ENCODE results near the gene ZNF428.
"Not testable (repeated sequence)": the region's sequence is repeated elsewhere in the genome, so short reads cannot be mapped to it uniquely, and the experiment has no call there.

ZNF428 gene

GRCh38 chr19:43616954-43617353, 2.5 kb downstream of the ZNF428 start:
- DNase-seq (ENCODE audit: low spot score) = no peak

DNA sequence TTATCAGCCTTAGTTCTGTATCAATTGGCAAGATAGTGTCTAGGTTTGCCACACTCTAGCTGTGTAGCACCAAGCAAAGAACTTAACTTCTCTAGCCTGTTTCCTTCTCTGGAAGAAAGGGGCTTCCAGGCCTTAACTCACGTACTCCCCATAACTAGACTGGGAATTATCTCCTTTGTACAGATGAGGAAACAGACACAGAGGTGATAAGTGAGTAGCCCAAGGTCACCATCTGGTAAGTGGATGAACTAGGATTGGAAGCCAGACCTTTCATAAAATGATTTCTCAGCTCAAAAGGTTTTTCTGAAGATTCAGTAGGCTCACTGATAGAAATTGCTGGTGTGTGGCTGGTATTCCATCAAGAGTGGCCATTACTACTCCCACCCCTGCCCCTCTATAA, 3.1 kb downstream of the ZNF428 start:
- DNase-seq (ENCODE audit: low spot score) = no peak

DNA sequence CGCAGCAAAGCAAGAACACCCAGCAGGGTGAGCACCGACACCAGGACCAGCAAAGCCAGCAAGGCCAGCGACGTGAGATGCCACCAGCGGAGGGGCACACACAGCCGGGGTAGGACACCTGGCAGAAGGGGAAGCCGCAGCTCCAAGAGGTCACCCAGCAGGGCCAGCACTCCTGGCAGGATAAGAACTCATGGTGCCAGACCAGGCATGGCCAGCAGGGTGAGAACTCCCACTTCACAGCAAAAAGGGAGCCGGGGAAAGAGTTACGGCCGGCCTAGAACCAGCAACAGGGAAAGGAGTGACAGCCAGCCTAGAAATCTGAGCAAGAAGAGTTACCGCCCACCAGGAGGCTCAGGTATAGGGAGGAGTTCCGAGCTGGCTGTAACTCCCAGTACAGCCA, 7.1 kb downstream of the ZNF428 start:
- no peak for DNase-seq (ENCODE audit: low spot score)

DNA sequence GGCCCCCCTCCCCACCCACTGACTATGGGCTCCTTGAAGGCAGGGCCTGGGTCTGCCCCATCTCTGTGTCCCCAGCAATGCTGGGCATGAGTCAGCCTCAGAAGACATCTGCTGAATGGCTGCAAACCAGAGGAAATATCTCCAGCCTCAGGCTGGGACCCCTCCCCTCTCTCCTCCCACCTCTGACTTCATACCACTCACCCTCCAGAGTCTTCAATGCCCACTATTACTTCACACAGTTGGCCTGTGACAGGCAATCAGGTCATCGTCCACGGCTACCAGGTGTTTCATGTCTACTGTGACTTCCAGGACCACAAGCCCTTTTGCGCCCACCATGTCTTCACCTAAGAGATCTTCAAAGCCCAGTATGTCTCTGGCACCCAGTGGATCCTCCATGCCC, 7.6 kb downstream of the ZNF428 start, which contains the start of gene SRRM5:
Gene SRRM5, plus strand, starts transcription at position 301 of the 400 bp plus-strand sequence. Its CDS starts 34 bp downstream, at position 335.
- no peak for DNase-seq (ENCODE audit: low spot score)

- DNase-seq (ENCODE audit: low spot score) = no peak
Measured at GRCh38 chr19:43610493-43610892, 8.9 kb downstream of the ZNF428 start.

- no peak for DNase-seq (ENCODE audit: low spot score)
Measured at GRCh38 chr19:43609872-43610271, 9.6 kb downstream of the ZNF428 start.

- DNase-seq (ENCODE audit: low spot score) = no peak
Measured at GRCh38 chr19:43607238-43608205, 11.9 kb downstream of the ZNF428 start.

GRCh38 chr19:43606569-43607229, 12.7 kb downstream of the ZNF428 start:
- no peak for DNase-seq (ENCODE audit: low spot score)

DNA sequence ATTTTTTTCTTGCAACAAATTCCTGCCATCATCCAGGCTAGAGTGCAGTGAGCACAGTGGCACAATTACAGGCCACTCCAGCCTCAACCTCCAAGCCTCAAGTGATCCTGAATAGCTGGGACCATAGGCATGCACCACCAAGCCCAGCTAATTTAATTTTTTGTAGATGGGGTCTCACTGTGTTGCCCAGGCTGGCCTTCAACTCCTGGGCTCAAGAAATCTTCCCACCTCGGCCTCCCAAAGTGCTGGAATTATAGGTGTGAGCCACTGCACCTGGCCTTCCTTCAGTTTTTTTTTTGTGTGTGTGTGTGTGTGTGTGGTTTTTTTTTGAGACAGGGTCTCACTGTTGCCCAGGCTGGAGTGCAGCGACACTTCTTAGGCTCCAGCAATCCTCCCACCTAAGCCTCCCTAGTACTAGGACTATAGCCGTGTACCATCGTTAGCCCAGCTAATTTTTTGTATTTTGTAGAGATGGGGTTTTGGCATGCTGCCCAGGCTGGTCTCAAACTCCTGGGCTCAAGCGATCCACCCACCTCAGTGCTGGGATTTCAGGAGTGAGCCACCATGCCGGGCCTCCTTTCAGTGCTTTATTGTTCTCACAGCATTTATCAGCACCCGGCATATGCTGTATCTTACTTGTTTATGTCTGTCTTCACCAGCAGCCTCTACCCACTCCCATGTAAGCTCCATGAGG, 13.4 kb downstream of the ZNF428 start:
- DNase-seq (ENCODE audit: low spot score) = no peak

DNA sequence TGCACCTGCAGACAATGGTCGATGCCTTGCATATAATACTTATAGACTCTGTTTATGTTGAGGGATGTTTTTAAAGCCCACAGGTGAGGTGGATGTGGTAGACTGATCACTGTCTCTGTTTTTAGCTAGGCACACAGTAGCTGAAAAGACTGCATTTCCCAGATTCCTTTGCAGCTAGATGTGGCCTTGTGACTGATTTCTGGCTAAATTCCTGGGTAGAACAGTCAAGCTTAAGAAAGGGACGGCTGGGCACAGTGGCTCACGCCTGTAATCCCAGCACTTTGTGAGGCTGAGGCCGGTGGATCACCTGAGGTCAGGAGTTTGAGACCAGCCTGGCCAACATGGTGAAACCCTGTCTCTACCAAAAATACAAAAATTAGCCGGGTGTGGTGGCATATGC, 19.1 kb downstream of the ZNF428 start:
- not testable (repeated sequence) for DNase-seq (ENCODE audit: low spot score)

DNA sequence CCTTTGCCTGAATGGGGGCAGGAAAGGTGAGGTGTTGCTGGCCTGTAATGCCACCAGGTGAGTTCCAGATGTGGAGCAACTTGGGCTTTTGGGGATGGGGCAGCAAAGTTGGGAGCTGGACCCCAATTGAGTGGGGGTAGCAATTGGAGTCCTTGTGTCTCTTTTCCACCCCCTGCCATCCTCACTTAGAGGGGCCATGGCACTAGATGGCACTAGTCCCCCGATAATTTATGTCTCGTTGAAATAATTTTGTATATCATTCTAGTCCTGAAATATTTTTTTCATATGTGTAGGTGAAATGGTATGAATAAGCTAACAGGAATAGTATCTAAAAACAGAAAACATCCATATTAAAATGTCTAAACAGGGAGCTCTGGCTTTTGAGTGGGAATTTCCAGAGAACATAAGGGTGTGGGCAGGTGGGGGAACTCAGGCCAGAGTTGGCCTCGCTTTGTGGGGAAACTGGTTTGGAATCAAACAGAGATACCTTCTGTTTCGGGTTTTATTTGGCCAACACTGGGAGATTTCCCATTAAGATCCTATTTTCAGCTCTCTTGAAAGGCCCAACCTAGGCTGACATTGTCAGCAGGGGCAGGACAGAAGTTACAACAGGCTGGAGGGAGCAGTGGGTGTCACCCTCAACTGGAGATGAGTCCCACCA, 19.7 kb downstream of the ZNF428 start:
- no peak for DNase-seq (ENCODE audit: low spot score)

DNA sequence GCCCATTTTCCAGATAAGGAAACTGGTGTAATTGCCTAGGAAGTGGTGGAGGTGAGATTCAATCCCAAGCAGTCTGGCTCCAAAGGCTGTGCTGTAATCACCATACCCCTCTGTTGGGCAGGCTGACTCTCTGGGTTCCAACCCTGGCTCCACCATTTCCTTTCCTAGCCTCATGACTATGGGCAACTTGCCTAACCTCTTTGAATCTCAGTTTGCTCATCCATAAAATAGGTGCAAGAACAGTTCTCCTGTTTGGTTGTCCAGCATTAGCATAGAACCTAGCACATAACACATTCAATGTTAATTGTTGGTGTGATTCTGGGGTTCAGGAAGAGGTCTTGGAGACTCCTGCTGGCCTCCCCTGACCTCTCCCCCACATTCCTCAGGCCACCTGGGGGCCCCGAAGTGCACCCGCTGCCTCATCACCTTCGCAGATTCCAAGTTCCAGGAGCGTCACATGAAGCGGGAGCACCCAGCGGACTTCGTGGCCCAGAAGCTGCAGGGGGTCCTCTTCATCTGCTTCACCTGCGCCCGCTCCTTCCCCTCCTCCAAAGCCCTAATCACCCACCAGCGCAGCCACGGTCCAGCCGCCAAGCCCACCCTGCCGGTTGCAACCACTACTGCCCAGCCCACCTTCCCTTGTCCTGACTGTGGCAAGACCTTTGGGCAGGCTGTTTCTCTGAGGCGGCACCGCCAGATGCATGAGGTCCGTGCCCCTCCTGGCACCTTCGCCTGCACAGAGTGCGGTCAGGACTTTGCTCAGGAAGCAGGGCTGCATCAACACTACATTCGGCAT, 20.8 kb downstream of the ZNF428 start:
- no peak for DNase-seq (ENCODE audit: low spot score)

GRCh38 chr19:43597876-43598275, 21.6 kb downstream of the ZNF428 start:
- DNase-seq (ENCODE audit: low spot score) = no peak

DNA sequence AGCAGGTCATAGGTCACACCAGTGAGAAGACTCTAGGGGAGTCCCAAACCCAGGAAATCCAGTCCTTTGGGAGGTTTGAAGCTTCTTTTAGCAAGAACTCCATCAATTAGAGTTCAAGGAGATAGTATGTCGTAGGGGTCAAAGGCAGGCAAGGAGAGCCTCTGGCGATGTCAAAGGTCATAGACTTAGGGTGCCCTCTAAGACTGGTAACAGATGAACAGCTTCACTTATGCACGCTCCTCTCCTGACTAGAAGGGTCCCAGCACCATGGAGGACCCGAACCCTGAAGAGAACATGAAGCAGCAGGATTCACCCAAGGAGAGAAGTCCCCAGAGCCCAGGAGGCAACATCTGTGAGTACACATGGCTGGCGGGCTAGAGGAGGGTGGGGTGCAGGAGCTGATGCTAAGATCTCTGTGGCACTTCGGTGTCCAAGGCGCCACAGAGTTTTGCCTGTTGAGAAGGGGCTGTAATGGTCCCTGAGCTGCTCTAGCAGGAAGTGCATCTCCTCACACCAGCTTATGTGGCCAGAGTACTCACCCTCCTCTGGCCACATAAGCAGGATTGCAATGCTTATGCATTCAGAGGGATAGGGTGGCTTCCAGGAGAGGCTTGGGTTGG, 22.5 kb downstream of the ZNF428 start:
- DNase-seq (ENCODE audit: low spot score) = no peak

DNA sequence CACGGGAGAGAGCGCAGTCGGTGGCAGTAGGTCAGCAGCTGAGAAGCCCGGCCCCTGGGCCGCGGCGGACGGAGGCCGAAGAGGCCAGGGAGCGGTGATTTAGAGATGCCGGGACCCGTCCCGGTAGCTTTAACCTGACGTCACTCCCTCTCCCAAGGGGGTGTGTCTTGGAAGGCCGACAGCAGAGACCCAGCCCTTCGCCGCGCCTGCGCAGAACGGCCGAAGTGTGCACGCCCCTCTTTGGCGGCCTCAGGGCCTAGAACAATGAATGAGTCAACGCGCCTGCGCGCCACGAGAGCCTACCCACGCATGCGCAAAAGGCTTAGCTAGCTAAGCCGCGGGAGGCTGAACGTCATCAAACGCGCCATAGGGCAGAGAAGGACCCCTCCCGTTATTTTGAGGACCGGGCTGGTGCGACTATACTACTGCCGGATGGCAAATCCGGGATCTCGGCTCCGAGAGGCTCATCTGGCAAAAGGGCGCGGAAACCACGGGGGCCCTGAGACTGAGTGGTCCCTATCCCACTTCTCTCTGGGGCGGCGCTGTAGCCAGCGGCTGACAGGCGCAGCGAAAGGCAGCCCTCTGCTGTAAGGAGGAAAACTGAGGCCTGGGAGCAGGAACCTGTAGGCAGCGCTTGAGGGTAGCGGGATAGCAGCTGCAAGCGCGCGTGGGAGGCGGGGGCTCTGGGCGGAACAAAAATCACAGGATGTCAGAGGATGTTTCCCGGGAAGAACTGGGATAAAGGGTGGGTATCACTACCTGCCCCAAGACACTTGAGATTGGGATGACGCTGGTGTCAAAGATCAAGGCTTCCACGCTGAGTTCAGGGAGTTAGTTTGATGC, 23.2 kb downstream of the ZNF428 start, which contains the start of the genes IRGQ and ZNF576:
Gene IRGQ, minus strand, starts transcription at position 136 of the 843 bp plus-strand sequence. CDS start 796 bp downstream, outside the sequence.
Gene ZNF576, plus strand, starts transcription at position 597 of the 843 bp plus-strand sequence. CDS start 514 bp downstream, outside the sequence.
- DNase-seq (ENCODE audit: low spot score) = peak; percentile 100

GRCh38 chr19:43595605-43595998, 23.8 kb downstream of the ZNF428 start:
- DNase-seq (ENCODE audit: low spot score) = no peak

DNA sequence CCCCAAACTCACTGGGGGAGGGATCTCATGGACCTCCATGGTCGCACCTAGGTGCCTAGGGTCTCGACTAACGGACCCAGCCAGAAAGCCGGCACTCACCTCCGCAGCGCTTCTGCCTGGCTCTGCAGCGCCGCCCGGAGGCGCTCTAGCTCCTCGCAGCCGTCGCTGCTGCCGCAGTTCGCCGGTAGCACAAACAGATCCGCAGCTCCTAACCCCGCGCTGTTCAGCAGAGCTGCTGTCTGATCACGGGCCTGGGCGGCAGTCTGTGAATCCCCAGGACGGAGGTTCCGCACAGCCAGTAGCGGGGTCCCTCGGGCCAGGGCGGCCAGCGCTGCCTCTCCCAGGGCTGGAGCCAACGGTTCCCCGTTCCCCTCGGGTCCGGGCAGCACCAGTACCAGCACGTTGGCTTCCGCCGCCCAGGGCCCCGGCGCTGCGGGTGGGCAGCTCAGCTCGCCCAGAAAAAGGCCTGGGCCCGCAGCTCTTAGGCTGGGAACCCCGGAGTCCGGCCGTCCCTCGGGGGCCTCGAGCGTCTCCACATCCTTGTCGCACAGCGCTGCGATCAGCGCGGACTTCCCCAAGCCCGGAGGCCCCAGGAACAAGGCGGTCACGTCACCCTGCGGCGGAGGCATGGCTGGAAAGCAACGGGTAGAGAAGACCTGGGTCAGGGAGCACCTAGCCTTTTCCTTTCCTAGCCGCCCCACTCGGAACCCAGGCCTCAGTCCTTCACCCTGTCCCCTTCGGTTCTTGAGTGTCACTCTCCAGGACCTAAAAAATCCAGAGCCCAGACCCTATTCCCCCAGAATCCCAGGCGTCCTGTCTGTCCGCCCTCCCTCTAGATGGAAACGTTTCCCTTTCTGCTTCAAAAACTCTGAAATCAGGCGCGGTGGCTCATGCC, 24.5 kb downstream of the ZNF428 start:
- DNase-seq (ENCODE audit: low spot score) = peak; percentile 72

GRCh38 chr19:43594081-43594697, 25.2 kb downstream of the ZNF428 start:
- no peak for DNase-seq (ENCODE audit: low spot score)

Measured in CD4-positive, alpha-beta T cell treated with Interleukin-15 for 4 hours (primary cell).